Loucy (cell line): Measurements from ENCODE around the gene LRBA.

Experiments used
- H2AFZ ChIP-seq: fragments of 200-600 bp; sonication (generic); 2 replicates; pipeline ENCODE4 v1.6.0; 2016; ENCODE audit warnings: antibody characterized with exemption, mild to moderate bottlenecking, low read length, moderate library complexity
- H3F3A ChIP-seq: fragments of 200-600 bp; 2 replicates; pipeline ENCODE4 v1.6.0; 2016; ENCODE audit warnings: antibody characterized with exemption, low read depth, mild to moderate bottlenecking
- H3K27me3 ChIP-seq: fragments of 200-600 bp; sonication (generic); 2 replicates; pipeline ENCODE4 v1.6.1; 2014; ENCODE audit warnings: low read length, mild to moderate bottlenecking; ENCODE audit not compliant: insufficient read depth, poor library complexity, severe bottlenecking
- H3K36me3 ChIP-seq: fragments of 200-600 bp; sonication (generic); 2 replicates; pipeline ENCODE4 v1.6.1; 2016; ENCODE audit warnings: low read length; ENCODE audit not compliant: insufficient read depth
- H3K4me1 ChIP-seq: fragments of 200-600 bp; sonication (generic); 2 replicates; pipeline ENCODE4 v1.5.1; 2014; ENCODE audit warnings: low read length, mild to moderate bottlenecking; ENCODE audit not compliant: insufficient read depth, poor library complexity, severe bottlenecking
- H3K4me2 ChIP-seq: fragments of 200-600 bp; sonication (generic); 2 replicates; pipeline ENCODE4 v1.6.0; 2014; ENCODE audit warnings: antibody characterized with exemption, low read length, low read depth, mild to moderate bottlenecking; ENCODE audit not compliant: poor library complexity, severe bottlenecking
- H3K4me3 ChIP-seq: fragments of 200-600 bp; sonication (generic); 2 replicates; pipeline ENCODE4 v1.5.1; 2014; ENCODE audit warnings: low read length, mild to moderate bottlenecking, mixed read lengths; ENCODE audit not compliant: poor library complexity, severe bottlenecking
- H3K79me2 ChIP-seq: fragments of 200-600 bp; sonication (generic); 2 replicates; pipeline ENCODE4 v1.6.1; 2014; ENCODE audit warnings: low read length; ENCODE audit not compliant: insufficient read depth
- H3K9ac ChIP-seq: fragments of 200-600 bp; sonication (generic); 2 replicates; pipeline ENCODE4 v1.6.0; 2014; ENCODE audit warnings: mild to moderate bottlenecking, low read depth, low read length, moderate library complexity; ENCODE audit not compliant: poor library complexity, severe bottlenecking
- H3K9me2 ChIP-seq: fragments of 200-600 bp; sonication (generic); replicated peaks from 2 replicates; pipeline ENCODE4 v1.6.1; 2016; ENCODE audit warnings: low read depth, low read length, mixed read lengths
- H3K9me3 ChIP-seq: fragments of 200-600 bp; sonication (generic); 2 replicates; pipeline ENCODE4 v1.6.1; 2014; ENCODE audit warnings: mild to moderate bottlenecking, antibody characterized with exemption, low read length, low read depth; ENCODE audit not compliant: insufficient read depth
- H4K20me1 ChIP-seq: fragments of 200-600 bp; sonication (generic); 2 replicates; pipeline ENCODE4 v1.6.0; 2014; ENCODE audit warnings: antibody characterized with exemption, low read length, mild to moderate bottlenecking; ENCODE audit not compliant: insufficient read depth, poor library complexity, severe bottlenecking
- EZH2phosphoT487 ChIP-seq: fragments of 200-600 bp; IDR thresholded peaks from 2 replicates; pipeline ENCODE4 v1.6.1; 2018; ENCODE audit warnings: antibody characterized with exemption, mild to moderate bottlenecking, moderate library complexity, borderline replicate concordance
- TF ChIP-seq, protein P1 (sequence below): fragments of 200-600 bp; sonication (generic); conservative IDR thresholded peaks from 2 replicates; pipeline ENCODE4 v1.5.1; 2014; ENCODE audit warnings: mild to moderate bottlenecking, antibody characterized with exemption, low read length

LRBA gene

DNA sequence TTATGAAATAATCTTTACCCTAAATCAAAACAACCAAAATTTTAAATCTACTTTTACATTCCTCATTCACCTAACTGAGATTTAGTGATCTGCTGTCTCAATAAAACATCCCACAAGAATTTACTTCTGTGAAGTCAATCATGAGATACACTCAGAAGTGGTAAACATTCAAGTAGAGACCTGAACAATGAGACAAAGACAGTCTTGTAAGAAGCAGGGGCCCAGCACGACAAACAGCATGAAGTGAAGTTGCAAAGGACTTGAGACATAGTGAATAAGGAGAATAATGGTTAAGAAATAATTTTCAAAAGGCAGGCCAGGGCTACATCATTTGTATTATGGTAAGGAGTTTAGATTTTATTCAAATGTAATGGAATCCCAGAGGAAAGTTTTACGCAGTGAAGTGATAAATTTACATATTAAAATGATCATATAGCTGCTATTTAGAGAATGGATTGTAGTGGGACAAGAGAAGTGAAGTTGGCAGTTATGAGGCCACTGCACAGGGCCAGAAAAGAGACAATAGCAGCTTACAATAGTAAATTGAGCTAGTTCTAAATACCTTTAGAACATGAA, 331.2 kb downstream of the LRBA start:
- Histone ChIP-seq H3K9ac (no peak overlapping the region), H3K79me2 (no peaks in the 10 kb centered on the region), H4K20me1 (no peaks in the 10 kb centered on the region), H3K4me3 (no peak overlapping the region), H3K4me2 (no peak overlapping the region), H2AFZ (no peak overlapping the region), H3K9me3 (no peaks in the 10 kb centered on the region), H3K4me1 (no peaks in the 10 kb centered on the region), H3F3A (no peaks in the 10 kb centered on the region), H3K9me2 (no peaks in the 10 kb centered on the region), H3K36me3 (peaks cover 14% of the 10 kb centered on the region; the same call in 1 of the 2 replicates), H3K27me3 (no peaks in the 10 kb centered on the region)
- TF ChIP-seq, protein P1, sequence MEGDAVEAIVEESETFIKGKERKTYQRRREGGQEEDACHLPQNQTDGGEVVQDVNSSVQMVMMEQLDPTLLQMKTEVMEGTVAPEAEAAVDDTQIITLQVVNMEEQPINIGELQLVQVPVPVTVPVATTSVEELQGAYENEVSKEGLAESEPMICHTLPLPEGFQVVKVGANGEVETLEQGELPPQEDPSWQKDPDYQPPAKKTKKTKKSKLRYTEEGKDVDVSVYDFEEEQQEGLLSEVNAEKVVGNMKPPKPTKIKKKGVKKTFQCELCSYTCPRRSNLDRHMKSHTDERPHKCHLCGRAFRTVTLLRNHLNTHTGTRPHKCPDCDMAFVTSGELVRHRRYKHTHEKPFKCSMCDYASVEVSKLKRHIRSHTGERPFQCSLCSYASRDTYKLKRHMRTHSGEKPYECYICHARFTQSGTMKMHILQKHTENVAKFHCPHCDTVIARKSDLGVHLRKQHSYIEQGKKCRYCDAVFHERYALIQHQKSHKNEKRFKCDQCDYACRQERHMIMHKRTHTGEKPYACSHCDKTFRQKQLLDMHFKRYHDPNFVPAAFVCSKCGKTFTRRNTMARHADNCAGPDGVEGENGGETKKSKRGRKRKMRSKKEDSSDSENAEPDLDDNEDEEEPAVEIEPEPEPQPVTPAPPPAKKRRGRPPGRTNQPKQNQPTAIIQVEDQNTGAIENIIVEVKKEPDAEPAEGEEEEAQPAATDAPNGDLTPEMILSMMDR: no peak
- no peak for TF ChIP-seq EZH2phosphoT487

DNA sequence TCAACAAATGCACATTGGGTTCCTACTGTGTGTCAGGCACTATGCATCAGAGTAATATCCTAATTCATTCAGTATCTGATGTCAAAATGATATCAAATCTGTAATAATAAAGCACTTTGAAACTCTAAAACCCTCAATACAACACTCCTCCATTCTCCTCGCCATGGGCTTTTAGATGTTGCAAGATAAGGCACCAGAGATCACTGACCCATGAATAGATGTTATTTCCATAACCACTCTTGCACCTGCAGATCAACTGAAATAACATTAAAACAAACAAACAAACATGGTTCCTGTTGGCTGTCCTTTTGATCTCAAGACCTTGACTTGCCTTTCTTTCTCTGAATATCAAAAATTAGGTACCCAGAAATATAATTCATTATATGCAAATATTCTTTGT, 333.0 kb downstream of the LRBA start:
- no peaks in the 10 kb centered on the region for H3K9me2 ChIP-seq
- no peak overlapping the region for H3K4me2 ChIP-seq
- H4K20me1 ChIP-seq: no peaks in the 10 kb centered on the region
- H3K4me3 ChIP-seq: no peak overlapping the region
- H3K9ac ChIP-seq: no peak overlapping the region
- no peaks in the 10 kb centered on the region for H3K4me1 ChIP-seq
- H2AFZ ChIP-seq: no peak overlapping the region
- no peaks in the 10 kb centered on the region for H3K79me2 ChIP-seq
- TF ChIP-seq, protein P1: no peak
- no peak for TF ChIP-seq EZH2phosphoT487
- H3K36me3 ChIP-seq: peaks cover 14% of the 10 kb centered on the region; the same call in 1 of the 2 replicates
- H3K9me3 ChIP-seq: no peaks in the 10 kb centered on the region
- no peaks in the 10 kb centered on the region for H3F3A ChIP-seq
- no peaks in the 10 kb centered on the region for H3K27me3 ChIP-seq

- H3K4me2 ChIP-seq: no peak overlapping the region
- no peak overlapping the region for H3K9ac ChIP-seq
Measured at GRCh38 chr4:150681063-150681462, 334.0 kb downstream of the LRBA start.

More at GRCh38 chr4:150681063-150681462, 334.0 kb downstream of the LRBA start:
- H3K27me3 ChIP-seq: no peaks in the 10 kb centered on the region
- no peak overlapping the region for H3K4me3 ChIP-seq
- no peaks in the 10 kb centered on the region for H4K20me1 ChIP-seq
- H3F3A ChIP-seq: no peaks in the 10 kb centered on the region
- no peak for TF ChIP-seq EZH2phosphoT487
- TF ChIP-seq, protein P1: no peak
- H2AFZ ChIP-seq: no peak overlapping the region
- H3K9me3 ChIP-seq: no peaks in the 10 kb centered on the region
- H3K79me2 ChIP-seq: no peaks in the 10 kb centered on the region
- no peaks in the 10 kb centered on the region for H3K4me1 ChIP-seq
- H3K36me3 ChIP-seq: peaks cover 14% of the 10 kb centered on the region; the same call in 1 of the 2 replicates
- H3K9me2 ChIP-seq: no peaks in the 10 kb centered on the region
